Measurements from ENCODE around the gene EHD3. TPM values are rescaled to one million over a fixed set of nuclear protein-coding genes. Genes with fewer than 3 reads are reported as not detected.

EHD3 gene
- total and polyA plus RNA-seq, 2 of the 13 experiments (the other 11 are each of a cell fraction or from before 2014, with no cell fraction given): 0.20 to 0.69 TPM

DNA sequence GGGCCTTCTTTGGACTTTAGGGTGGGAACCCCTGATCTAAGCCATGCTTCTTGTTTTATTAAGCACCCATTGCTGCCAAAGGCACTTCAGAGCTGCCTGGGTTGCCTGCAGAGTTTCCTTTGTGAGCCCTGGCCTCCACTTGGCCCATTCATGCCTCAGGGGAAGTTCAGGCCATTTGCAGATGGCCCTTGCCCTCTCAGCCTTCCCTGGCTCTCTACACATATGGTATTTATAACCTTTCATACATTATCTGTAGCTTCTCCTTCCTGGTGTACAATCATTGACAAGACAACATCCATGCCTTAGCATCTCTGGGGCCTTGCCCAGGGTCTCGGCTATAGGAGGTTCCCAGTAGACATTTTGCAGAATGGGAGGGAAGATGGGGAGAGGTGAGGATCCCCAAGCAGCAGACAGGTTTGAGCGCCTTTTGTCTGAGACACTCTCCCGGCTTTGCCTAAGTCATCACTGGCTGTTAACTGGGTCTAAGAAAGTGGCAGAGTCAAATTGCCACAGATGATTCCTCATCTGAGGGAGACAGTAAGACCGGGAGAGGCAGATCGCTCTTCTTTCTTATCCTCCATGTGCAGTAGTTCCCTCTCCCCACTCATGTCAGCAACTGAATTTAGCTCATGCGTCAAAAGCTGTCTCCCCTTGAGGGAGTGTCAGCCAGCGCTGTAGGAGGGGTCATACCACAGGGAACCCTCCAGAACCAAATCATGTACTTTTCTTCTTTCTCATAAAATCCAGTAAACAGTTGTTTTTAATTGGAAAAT lies 2.7 kb downstream of the EHD3 start (continued):
- TF ChIP-seq HNF1A (IDR thresholded peaks at IDR 0.05; ENCODE audit: low read depth) (no peak), HNF1A (CRISPR knock-in tag; IDR thresholded peaks at IDR 0.05; ENCODE audit: borderline replicate concordance) (no peak), ZNF570 (CRISPR knock-in tag; IDR thresholded peaks at IDR 0.05; ENCODE audit: borderline replicate concordance) (no peak), ARHGAP35 (CRISPR knock-in tag; IDR thresholded peaks at IDR 0.05; ENCODE audit: borderline replicate concordance) (no peak), ZNF574 (CRISPR knock-in tag; IDR thresholded peaks at IDR 0.05) (no peak), TGIF2 (CRISPR knock-in tag; IDR thresholded peaks at IDR 0.05) (no peak), ZSCAN30 (CRISPR knock-in tag; IDR thresholded peaks at IDR 0.05) (no peak), XRCC5 (optimal IDR thresholded peaks at IDR 0.05; ENCODE audit: low read length) (no peak), ZNF101 (CRISPR knock-in tag; IDR thresholded peaks at IDR 0.05; ENCODE audit: borderline replicate concordance, low read depth) (no peak), EZH2 (conservative IDR thresholded peaks at IDR 0.05; ENCODE audit: low read depth, low read length) (no peak)

Data from HepG2 (cell line).